GM12878 (cell line): ENCODE measurements around the gene KIF25. TPM values are rescaled to one million over a fixed set of nuclear protein-coding genes. Genes with fewer than 3 reads are reported as not detected.

Source experiments
- ATAC-seq: fragments of 200-7000 bp; cut with Tn5 transposase; 3 replicates; pipeline ENCODE4 v1.9.1; 2020; ENCODE audit warnings: mild to moderate bottlenecking, moderate library complexity
- BruUV-seq: library from RNA; stranded (reverse); fragments of 400-500 nt; replicated peaks from 2 replicates; lab custom pipeline; 2021; lab: Mats Ljungman, UMichigan
- CTCF ChIA-PET: fragments of 300-600 bp; sonication (Branson Sonifier 250); formaldehyde crosslinking; extraction: SDS; loops from one replicate; lab custom pipeline; 2021; ENCODE audit warnings: inconsistent platforms; lab: Yijun Ruan, JAX
- POLR2A ChIA-PET: fragments of 350-600 bp; formaldehyde crosslinking; extraction: SDS; loops from one replicate; lab custom pipeline; 2021; ENCODE audit warnings: inconsistent platforms; lab: Charles Lee
- RAD21 ChIA-PET: fragments of 300-600 bp; sonication (Branson Sonifier 250); formaldehyde crosslinking; loops from one replicate; lab custom pipeline; 2023; ENCODE audit warnings: antibody characterized with exemption; ENCODE audit not compliant: unreplicated experiment; lab: Charles Lee
- SMC1A ChIA-PET: fragments of 300-600 bp; sonication (Branson Sonifier 250); formaldehyde crosslinking; loops from one replicate; lab custom pipeline; 2023; ENCODE audit not compliant: unreplicated experiment, uncharacterized antibody; lab: Charles Lee
- DNase-seq: peaks from one replicate; pipeline ENCODE4 v3.0.0-alpha.2; 2011; ENCODE audit warnings: low read depth, low spot score
- FAIRE-seq: peaks from 3 replicates; lab custom pipeline; 2011; peaks lifted over from hg19 to GRCh38; lab: Jason Lieb, UNC
- H2AFZ ChIP-seq: 2 replicates; pipeline ENCODE4 v1.6.0; 2011; ENCODE audit warnings: low read depth, low read length, control low read depth; ENCODE audit not compliant: control insufficient read depth
- H3K27ac ChIP-seq: 2 replicates; pipeline ENCODE4 v1.5.1; 2011; ENCODE audit warnings: control low read depth; ENCODE audit not compliant: control insufficient read depth, insufficient read depth
- H3K27me3 ChIP-seq, 2 experiments: replicated peaks in 1 of 2; 2 replicates each; pipeline versions ENCODE4 v1.6.0 to v1.6.1; 2011; ENCODE audit warnings: low read length in 1 of 2; ENCODE audit not compliant: control insufficient read depth in 2 of 2, insufficient read depth in 2 of 2
- H3K36me3 ChIP-seq, 2 experiments: 2 replicates each; pipeline ENCODE4 v1.5.1; 2011; ENCODE audit warnings: low read length in 1 of 2; ENCODE audit not compliant: control insufficient read depth in 2 of 2, insufficient read depth in 2 of 2
- H3K4me1 ChIP-seq: 2 replicates; pipeline ENCODE4 v1.6.1; 2011; ENCODE audit warnings: mild to moderate bottlenecking, low read length, moderate library complexity, mixed read lengths; ENCODE audit not compliant: control insufficient read depth, insufficient read depth
- H3K4me2 ChIP-seq: 2 replicates; pipeline ENCODE4 v1.6.0; 2011; ENCODE audit warnings: control low read depth; ENCODE audit not compliant: control insufficient read depth, insufficient read depth
- H3K4me3 ChIP-seq: fragments of 200-600 bp; sonication (generic); 2 replicates; pipeline ENCODE4 v1.5.1; 2016
- H3K79me2 ChIP-seq: 2 replicates; pipeline ENCODE4 v1.6.0; 2011; ENCODE audit warnings: low read length; ENCODE audit not compliant: control insufficient read depth, insufficient read depth
- H3K9ac ChIP-seq: 2 replicates; pipeline ENCODE4 v1.8.0; 2011; ENCODE audit warnings: low read length, control low read depth, mixed read lengths; ENCODE audit not compliant: control insufficient read depth, insufficient read depth
- H3K9me3 ChIP-seq: replicated peaks from 3 replicates; pipeline ENCODE4 v1.5.1; 2011; ENCODE audit warnings: mild to moderate bottlenecking, low read length; ENCODE audit not compliant: control insufficient read depth, insufficient read depth
- H4K20me1 ChIP-seq: 2 replicates; pipeline ENCODE4 v1.6.0; 2011; ENCODE audit not compliant: control insufficient read depth, insufficient read depth
- BCL3 ChIP-seq: IDR thresholded peaks from 2 replicates; pipeline ENCODE4 v1.6.1; 2011; ENCODE audit warnings: borderline replicate concordance, low read depth, mild to moderate bottlenecking, moderate library complexity, low read length; ENCODE audit not compliant: insufficient read depth, poor library complexity, severe bottlenecking
- DPF2 ChIP-seq: fragments of 450-650 bp; IDR thresholded peaks from 2 replicates; pipeline ENCODE4 v1.6.1; 2017; ENCODE audit warnings: mild to moderate bottlenecking
- EED ChIP-seq: sonication (generic); IDR thresholded peaks from 2 replicates; pipeline ENCODE4 v1.6.1; 2016; ENCODE audit warnings: antibody characterized with exemption, low read depth
- IKZF2 ChIP-seq, 2 experiments: fragments of 450-650 bp; IDR thresholded peaks; 2 replicates each; pipeline ENCODE4 v1.6.1; 2017; ENCODE audit warnings: mild to moderate bottlenecking in 2 of 2, moderate library complexity in 2 of 2
- NRF1 ChIP-seq: conservative IDR thresholded peaks from 2 replicates; pipeline ENCODE4 v1.6.1; 2011; ENCODE audit warnings: mild to moderate bottlenecking, low read depth, low read length, improper control_type of control experiment
- PKNOX1 ChIP-seq: fragments of 450-650 bp; IDR thresholded peaks from 2 replicates; pipeline ENCODE4 v1.6.1; 2016; ENCODE audit warnings: mild to moderate bottlenecking
- RAD21 ChIP-seq: IDR thresholded peaks from 2 replicates; pipeline ENCODE4 v1.6.1; 2011; ENCODE audit warnings: mild to moderate bottlenecking, low read depth, low read length, moderate library complexity; ENCODE audit not compliant: insufficient read depth
- RUNX3 ChIP-seq: IDR thresholded peaks from 2 replicates; pipeline ENCODE4 v1.6.1; 2012; ENCODE audit warnings: low read length, inconsistent platforms
- WRNIP1 ChIP-seq: IDR thresholded peaks from 2 replicates; pipeline ENCODE4 v1.6.1; 2011; ENCODE audit warnings: low read depth, low read length, improper control_type of control experiment, borderline replicate concordance
- ZNF24 ChIP-seq: fragments of 450-650 bp; IDR thresholded peaks from 2 replicates; pipeline ENCODE4 v1.6.1; 2017; ENCODE audit warnings: antibody characterized with exemption, mild to moderate bottlenecking
- ZNF384 ChIP-seq: IDR thresholded peaks from 2 replicates; pipeline ENCODE4 v1.6.1; 2012; ENCODE audit warnings: low read depth, mild to moderate bottlenecking, low read length, improper control_type of control experiment, borderline replicate concordance
- WGBS: methylation state at CpG from one replicate; pipeline ENCODE4 v1.1.6; 2016; ENCODE audit warnings: low lambda C conversion rate; ENCODE audit not compliant: insufficient replicate concordance, insufficient coverage; ENCODE audit errors: missing lambda C conversion rate; 5-methylcytosine and 5-hydroxymethylcytosine counted together
- in situ Hi-C: fragments of 300-500 bp; cut with MboI; formaldehyde crosslinking; loops from 9 replicates; pipeline ENCODE4 v1.14.3; 2018; ENCODE audit warnings: mixed read lengths
- intact Hi-C: fragments of 100-400 bp; cut with micrococcal nuclease; formaldehyde crosslinking; loops from one replicate; pipeline ENCODE4 v1.14.2; 2022; ENCODE audit not compliant: unreplicated experiment
- polyA plus RNA-seq, 11 experiments: library from polyadenylated mRNA; depleted of rRNA in 4 of 11; unstranded in 6 of 11; stranded (reverse) in 5 of 11; fragments of >200 nt; fragmentation: Nextera tagmentation in 4 of 11; fragmentation: Illumina TruSeq in 1 of 11; extraction: Ambion mirVana in 4 of 11; extraction: Trizol in 1 of 11; gene quantifications; 1 replicate in 1 of 11; 2 replicates in 10 of 11; pipeline versions ENCODE4 v1.2.1 to v1.2.3, GENCODE V29; 2011 to 2016; ENCODE audit warnings: inconsistent platforms in 2 of 11, missing spikeins in 2 of 11, low read depth in 1 of 11
- total RNA-seq, 4 experiments: library from RNA; depleted of rRNA in 3 of 4; stranded (reverse); fragments of >200 nt in 3 of 4; fragmentation: Illumina TruSeq in 1 of 4; extraction: Trizol in 1 of 4; gene quantifications; 2 replicates each; pipeline versions ENCODE4 v1.2.1 to v1.2.3, GENCODE V29; 2013 to 2021

Gene KIF25
- total and polyA plus RNA-seq, 10 of the 15 experiments (the other 5 are each of a cell fraction or from before 2014, with no cell fraction given): not detected

GRCh38 chr6:168080393-168081077 lies 83.1 kb downstream of the KIF25 start:
- Histone ChIP-seq H2AFZ (no peak overlapping the region), H3K4me1 (no peaks in the 10 kb centered on the region), H4K20me1 (no peaks in the 10 kb centered on the region), H3K9me3 (no peaks in the 10 kb centered on the region), H3K9ac (no peak overlapping the region), H3K27me3 (no peaks in the 10 kb centered on the region), H3K79me2 (no peaks in the 10 kb centered on the region), H3K36me3 (no peaks in the 10 kb centered on the region), H3K4me3 (no peak overlapping the region), H3K27ac (no peak overlapping the region), H3K4me2 (no peak overlapping the region)
- DNase-seq (no peak), FAIRE-seq (no peak), ATAC-seq (no peak)
- RAD21 ChIA-PET: no interaction called here
- intact Hi-C loops (no loop called here), in situ Hi-C loops (no loop called here)
- CTCF ChIA-PET: no interaction called here
- BruUV-seq: no TSS peak
- 59% methylated on average over 23 of the region's 24 CpGs for WGBS
- POLR2A ChIA-PET: no interaction called here
- TF ChIP-seq BCL3 (no peak), EED (no peak), ZNF384 (no peak), IKZF2 (IDR thresholded peaks at IDR 0.05) (no peak), PKNOX1 (no peak), RUNX3 (no peak), RAD21 (no peak), DPF2 (no peak), ZNF24 (no peak), WRNIP1 (no peak), NRF1 (no peak)
- TF ChIP-seq, all 136 proteins: peak for 0
- SMC1A ChIA-PET: no interaction called here
